HG03280 (cell line): ENCODE measurements around the gene SLC22A12.
"Not testable (repeated sequence)": the region's sequence is repeated elsewhere in the genome, so short reads cannot be mapped to it uniquely, and the experiment has no call there.

Experiments
- ATAC-seq: cut with Tn5 transposase; IDR thresholded peaks from one replicate; pipeline ENCODE4 v1.9.1; 2021; ENCODE audit warnings: mild to moderate bottlenecking, moderate library complexity; ENCODE audit not compliant: unreplicated experiment

Gene SLC22A12

DNA sequence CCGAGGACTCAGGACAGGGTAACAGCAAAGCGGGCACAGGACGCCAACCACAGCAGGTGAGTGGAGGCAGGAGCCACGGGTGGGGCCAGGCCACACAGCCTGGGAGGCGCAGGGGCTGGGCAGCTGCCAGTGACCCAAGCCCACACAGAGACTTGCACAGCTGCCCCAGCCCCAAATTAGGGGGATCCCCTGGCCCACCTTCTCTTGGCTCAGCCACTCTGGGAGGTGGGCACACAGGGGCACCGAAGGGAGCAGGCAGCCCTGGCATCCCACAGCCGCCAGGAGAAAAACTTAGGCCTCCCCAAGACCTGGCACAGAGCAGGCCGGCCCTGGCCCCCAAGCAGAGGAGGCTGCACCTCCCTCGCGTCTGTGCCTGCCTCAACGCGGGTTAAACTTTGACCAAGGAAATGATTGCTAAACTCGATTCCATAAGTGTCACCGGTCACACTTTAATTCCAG lies at the start of gene SLC22A12:
Gene SLC22A12, plus strand, starts transcription at position 458 of the 459 bp plus-strand sequence. CDS start 337 bp downstream, outside the sequence.
- ATAC-seq: no peak

DNA sequence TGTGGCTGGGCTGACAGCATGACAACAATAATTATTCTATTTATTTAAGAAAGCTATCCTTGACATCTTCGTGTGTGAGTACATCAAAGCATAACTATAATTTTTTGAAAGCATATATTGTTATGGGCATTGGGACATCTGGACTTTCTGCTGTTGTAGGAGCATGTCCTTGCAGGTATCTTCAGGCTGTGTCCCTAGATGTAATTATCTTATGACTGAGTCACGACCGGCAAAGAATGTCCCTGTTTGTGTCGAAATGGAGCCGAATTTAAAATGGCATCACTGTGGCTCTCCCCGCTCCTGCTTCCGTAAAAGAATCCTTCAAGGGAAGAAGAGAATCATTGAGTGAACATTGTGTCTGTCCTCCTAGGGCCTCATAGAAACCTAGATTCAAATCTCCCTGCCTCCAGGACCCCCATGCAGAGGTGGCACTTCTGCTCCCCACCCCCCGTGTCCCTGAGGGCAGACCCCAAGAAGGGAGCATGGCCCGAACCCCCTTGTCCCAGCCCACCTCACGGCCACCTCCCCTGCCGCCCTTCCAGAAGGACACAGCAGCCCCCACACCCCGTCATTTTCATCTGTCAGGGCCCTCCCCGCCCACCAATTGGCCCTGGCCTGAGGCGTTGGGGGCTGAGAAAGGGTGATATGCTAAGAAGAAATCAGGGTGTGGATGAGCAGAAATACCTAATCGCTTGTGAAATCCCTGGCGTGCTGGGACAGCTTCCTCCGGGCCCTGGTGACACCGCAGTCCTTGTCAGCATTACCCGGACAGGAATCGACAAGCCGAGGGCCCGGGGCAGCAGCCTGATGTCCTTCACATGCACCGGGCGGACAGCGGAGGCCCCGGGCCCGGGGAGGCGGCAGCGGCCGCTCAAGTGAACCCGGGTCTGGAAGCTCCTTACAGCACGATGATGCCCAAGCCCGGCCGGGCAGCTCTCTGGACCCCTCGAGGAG lies 48.6 kb upstream of the SLC22A12 start:
- no peak for ATAC-seq

- no peak for ATAC-seq
Observed at GRCh38 chr11:64543818-64544217, 47.2 kb upstream of the SLC22A12 start.

- ATAC-seq: no peak
Observed at GRCh38 chr11:64544616-64545296, 46.3 kb upstream of the SLC22A12 start.

DNA sequence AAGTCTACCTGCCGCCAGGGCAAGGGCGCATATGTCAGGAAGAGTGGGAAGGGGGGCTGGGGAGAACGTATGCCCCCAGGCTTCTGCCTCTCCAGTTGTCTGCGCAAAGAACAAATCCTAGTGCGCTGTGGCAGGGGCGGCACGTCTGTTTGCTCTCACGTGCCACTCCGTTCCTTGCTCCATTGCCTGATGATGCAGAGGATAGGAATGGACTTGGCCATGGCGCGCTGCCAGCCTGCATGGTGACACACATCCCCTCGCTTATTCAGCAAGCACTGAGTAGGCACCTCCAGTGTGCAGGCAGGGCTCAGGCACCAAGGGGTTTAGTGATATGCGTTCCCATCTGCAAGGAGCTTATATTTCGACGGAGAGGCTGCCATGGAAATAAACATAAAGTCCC lies 45.4 kb upstream of the SLC22A12 start:
- ATAC-seq: no peak

GRCh38 chr11:64546176-64546575 lies 44.8 kb upstream of the SLC22A12 start:
- no peak for ATAC-seq

- ATAC-seq: no peak
Observed at GRCh38 chr11:64546600-64546999, 44.4 kb upstream of the SLC22A12 start.

GRCh38 chr11:64549969-64550368 lies 41.1 kb upstream of the SLC22A12 start:
- ATAC-seq: no peak

DNA sequence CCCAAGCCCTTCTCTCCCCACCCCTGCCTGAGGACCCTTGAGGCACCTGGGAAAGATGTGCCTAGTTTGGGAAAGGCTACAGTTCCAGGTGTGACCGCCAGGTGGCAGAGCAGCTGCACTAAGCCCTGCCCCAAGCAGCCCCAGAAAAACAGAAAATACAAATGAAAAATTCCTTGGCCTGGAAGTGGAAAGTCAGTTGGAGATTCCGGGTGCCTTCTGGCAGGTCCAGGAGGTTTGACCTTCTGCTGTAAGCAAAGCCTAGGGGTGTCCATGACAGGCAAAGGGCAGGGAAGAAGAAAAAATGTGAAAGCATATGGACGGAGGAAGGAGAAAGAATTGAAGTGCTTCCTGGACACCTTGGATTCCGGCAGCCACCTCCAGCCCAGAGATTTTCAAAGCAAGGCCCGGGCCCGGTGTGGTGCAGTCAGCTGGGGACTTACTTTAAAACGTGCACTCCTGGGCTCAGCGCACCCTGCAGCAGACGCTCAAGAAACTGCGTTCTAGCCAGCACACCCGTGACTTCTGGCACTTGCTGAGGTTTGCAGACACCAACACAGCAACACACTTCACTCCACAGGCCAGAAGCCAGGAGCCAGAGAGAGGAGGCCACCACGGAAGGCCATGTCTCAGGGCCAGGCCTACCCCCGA lies 37.3 kb upstream of the SLC22A12 start:
- no peak for ATAC-seq

DNA sequence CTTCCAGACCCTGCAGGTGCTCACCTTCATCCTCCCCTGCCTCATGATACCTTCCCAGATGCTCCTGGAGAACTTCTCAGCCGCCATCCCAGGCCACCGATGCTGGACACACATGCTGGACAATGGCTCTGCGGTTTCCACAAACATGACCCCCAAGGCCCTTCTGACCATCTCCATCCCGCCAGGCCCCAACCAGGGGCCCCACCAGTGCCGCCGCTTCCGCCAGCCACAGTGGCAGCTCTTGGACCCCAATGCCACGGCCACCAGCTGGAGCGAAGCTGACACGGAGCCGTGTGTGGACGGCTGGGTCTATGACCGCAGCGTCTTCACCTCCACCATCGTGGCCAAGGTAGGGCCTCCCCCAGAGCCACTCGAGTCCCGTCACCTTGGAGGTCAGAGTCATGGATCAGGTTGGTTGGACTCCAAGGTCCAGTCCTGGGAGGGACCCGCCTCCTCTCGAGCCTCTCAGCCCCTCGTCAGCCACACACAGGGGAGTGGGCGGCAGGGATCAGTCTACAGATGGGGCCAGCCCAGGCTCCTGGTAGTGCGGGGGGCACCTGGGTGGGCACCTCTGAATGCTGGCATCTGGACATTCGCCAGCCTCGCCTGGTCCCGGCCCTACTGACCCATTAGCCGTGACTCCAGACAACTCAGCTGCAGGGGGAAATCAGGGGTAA lies 34.8 kb upstream of the SLC22A12 start:
- ATAC-seq: no peak

GRCh38 chr11:64556721-64557250 lies 34.2 kb upstream of the SLC22A12 start:
- ATAC-seq: no peak

- no peak for ATAC-seq
Observed at GRCh38 chr11:64558065-64558745, 32.8 kb upstream of the SLC22A12 start.

- ATAC-seq: no peak
Observed at GRCh38 chr11:64558869-64559268, 32.2 kb upstream of the SLC22A12 start.

DNA sequence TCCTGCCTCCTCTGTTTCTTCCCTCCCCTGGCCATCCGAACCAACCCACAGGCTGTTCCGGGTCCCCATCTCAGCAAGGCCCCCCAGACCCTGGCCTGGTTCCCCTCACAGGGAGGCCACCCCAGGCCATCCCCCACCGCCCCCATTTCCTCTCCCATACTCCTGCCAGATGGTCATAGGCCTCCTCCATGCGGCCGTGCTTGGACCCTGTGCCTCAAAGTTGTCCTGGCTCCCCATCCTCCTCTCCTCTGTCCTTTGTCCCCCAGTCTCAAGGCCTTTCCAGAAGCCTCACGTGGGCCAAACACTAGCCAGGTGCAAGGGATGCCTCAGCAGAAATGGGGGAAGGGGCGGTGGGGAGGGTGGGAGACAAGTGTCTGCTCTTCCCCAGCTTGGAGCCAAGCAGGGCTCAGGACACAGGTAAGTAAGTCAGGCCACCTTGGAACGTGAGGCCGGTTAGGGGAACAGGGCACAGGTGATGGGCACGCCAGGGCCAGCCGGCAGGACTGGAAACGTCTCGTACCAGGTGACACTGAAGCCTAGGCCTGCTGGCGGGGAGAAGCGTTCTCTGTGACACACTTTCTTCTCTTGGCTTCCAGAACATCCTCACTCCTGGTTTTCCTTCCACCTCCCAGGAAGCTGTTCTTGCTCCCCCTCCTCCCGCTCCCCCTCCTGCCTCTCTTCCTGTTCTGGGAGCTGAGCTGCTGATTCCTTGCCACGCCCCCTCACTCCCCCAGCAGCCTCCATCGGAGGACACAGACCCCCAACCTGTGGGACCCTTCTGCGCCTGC lies 31.5 kb upstream of the SLC22A12 start:
- ATAC-seq: no peak

DNA sequence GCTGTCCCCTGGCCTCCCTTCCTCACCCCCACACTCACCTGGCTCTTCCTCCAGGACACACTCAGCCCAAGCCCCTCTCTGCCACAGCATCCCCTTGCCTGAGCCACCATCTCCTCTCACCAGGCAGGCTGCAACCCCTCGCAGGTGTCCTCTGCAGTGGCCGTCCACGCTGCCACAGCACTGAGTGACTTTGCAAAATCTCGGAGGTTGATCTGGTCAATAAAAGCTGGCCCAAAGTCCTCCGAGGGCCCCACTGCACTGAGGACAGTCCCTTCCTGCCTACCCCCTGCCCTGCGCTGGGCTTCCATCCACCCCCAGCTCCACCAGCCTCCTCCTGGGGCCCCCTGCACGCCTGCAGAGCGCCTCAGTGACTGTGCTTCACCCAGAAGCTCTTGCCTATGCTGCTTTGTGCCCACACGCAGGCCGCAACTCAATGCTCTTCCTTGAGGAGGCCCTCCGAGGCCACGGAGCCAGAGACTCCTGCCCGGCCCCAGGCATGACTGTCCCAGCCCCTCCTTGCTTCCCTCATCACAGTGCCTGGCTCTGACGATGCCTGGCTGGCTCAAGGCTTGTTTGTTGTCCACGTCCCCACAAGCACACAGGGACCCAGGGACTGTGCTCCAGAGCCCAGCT lies 30.8 kb upstream of the SLC22A12 start:
- no peak for ATAC-seq

- no peak for ATAC-seq
Observed at GRCh38 chr11:64560941-64561340, 30.1 kb upstream of the SLC22A12 start.

DNA sequence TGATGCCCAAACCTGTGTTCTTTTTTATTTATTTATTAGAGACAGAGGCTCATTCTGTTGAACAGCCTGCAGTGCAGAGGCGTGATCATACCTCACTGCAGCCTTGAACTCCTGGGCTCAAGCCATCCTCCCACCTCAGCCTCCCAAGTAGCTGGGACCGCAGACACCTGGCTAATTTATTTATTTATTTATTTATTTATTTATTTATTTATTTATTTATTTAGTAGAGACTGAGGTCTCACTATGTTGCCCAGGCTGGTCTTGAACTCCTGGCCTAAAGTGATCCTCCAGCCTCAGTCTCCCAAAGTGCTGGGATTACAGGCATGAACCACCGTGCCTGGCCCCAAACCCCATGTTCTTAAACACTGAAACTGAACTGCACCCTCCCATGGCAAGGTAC lies 29.6 kb upstream of the SLC22A12 start:
- not testable (repeated sequence) for ATAC-seq

DNA sequence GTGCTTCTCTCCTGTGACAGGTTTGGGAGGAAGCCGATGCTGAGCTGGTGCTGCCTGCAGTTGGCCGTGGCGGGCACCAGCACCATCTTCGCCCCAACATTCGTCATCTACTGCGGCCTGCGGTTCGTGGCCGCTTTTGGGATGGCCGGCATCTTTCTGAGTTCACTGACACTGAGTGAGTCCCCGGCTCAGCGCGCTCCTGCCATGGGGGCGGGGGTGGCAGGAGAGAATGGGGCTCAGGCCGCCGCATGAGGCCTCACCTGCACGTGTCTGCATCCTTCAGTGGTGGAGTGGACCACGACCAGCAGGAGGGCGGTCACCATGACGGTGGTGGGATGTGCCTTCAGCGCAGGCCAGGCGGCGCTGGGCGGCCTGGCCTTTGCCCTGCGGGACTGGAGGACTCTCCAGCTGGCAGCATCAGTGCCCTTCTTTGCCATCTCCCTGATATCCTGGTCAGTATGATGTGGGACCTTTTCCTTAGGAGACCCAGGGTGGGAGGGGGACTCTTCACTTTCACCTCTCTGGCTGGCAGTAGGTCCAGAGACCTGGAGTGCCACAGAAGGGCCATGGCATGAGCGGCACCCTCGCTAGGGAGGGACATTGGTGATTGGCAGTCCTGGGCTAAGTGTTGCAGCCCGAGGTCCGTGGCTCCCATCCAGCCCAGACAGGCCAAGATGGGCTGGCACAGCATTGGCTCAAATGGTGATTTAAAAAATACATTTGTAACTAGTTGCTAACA lies 28.9 kb upstream of the SLC22A12 start:
- ATAC-seq: no peak
